SH-SY5Y (cell line): ENCODE measurements around the gene ARSJ.

Source experiments
- GATA2 ChIP-seq: IDR thresholded peaks from 2 replicates; pipeline ENCODE4 v1.6.1; 2011; ENCODE audit warnings: mild to moderate bottlenecking, low read depth, low read length
- GATA3 ChIP-seq: IDR thresholded peaks from 2 replicates; pipeline ENCODE4 v1.6.1; 2011; ENCODE audit warnings: low read depth, mild to moderate bottlenecking, low read length, moderate library complexity

GRCh38 chr4:113885291-113885690 is 94.2 kb downstream of the ARSJ start:
- TF ChIP-seq GATA2 (no peak), GATA3 (no peak)
